ENCODE measurements around the gene EHMT1.

- TF ChIP-seq ZFX (CRISPR knock-in tag; IDR thresholded peaks at IDR 0.05) (no peak), CHD1 (IDR thresholded peaks at IDR 0.05; ENCODE audit: low read length) (no peak), ATF3 (IDR thresholded peaks at IDR 0.05) (no peak), ATF3 (CRISPR knock-in tag; conservative IDR thresholded peaks at IDR 0.05) (no peak), ZNF224 (CRISPR knock-in tag; IDR thresholded peaks at IDR 0.05) (no peak), ELK1 (CRISPR knock-in tag; IDR thresholded peaks at IDR 0.05) (no peak), THAP12 (CRISPR knock-in tag; IDR thresholded peaks at IDR 0.05) (no peak), MYNN (IDR thresholded peaks at IDR 0.05) (no peak), MYNN (CRISPR knock-in tag; IDR thresholded peaks at IDR 0.05) (no peak), JUN (IDR thresholded peaks at IDR 0.05; ENCODE audit: borderline replicate concordance, low read depth, low read length) (no peak), JUN (CRISPR knock-in tag; IDR thresholded peaks at IDR 0.05; ENCODE audit: borderline replicate concordance) (no peak), ZNF764 (CRISPR knock-in tag; IDR thresholded peaks at IDR 0.05; ENCODE audit: low read depth) (no peak), ID3 (CRISPR knock-in tag; IDR thresholded peaks at IDR 0.05) (no peak), ID3 (tag; IDR thresholded peaks at IDR 0.05) (no peak), BHLHE40 (IDR thresholded peaks at IDR 0.05; ENCODE audit: low read length) (no peak)
These were observed 192.6 kb downstream of the EHMT1 start for GRCh38 chr9:137811283-137811870.
